Body of pancreas (tissue), 4 donors: ENCODE data around the gene SWSAP1.

Source experiments
- POLR2A ChIP-seq, 3 donors: fragments of 450-650 bp; IDR thresholded peaks; one replicate each; pipeline ENCODE4 v1.6.1; 2016; ENCODE audit warnings: antibody characterized with exemption in 3 of 3, mild to moderate bottlenecking in 2 of 3
- TF ChIP-seq, protein P1 (sequence below), 7 experiments: fragments of 450-650 bp in 4 of 7; fragments of 200-600 bp in 3 of 7; sonication (generic) in 3 of 7; IDR thresholded peaks; one replicate each; pipeline ENCODE4 v1.5.1; 2016 to 2019; ENCODE audit warnings: antibody characterized with exemption in 7 of 7

GRCh38 chr19:11349171-11349570 is 25.3 kb upstream of the SWSAP1 start:
- TF ChIP-seq, protein P1, sequence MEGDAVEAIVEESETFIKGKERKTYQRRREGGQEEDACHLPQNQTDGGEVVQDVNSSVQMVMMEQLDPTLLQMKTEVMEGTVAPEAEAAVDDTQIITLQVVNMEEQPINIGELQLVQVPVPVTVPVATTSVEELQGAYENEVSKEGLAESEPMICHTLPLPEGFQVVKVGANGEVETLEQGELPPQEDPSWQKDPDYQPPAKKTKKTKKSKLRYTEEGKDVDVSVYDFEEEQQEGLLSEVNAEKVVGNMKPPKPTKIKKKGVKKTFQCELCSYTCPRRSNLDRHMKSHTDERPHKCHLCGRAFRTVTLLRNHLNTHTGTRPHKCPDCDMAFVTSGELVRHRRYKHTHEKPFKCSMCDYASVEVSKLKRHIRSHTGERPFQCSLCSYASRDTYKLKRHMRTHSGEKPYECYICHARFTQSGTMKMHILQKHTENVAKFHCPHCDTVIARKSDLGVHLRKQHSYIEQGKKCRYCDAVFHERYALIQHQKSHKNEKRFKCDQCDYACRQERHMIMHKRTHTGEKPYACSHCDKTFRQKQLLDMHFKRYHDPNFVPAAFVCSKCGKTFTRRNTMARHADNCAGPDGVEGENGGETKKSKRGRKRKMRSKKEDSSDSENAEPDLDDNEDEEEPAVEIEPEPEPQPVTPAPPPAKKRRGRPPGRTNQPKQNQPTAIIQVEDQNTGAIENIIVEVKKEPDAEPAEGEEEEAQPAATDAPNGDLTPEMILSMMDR (IDR thresholded peaks at IDR 0.05), result no peak
- no peak for TF ChIP-seq POLR2A (IDR thresholded peaks at IDR 0.05)
